Muscle of leg (tissue), 11 donors: Measurements from ENCODE around the gene DTYMK. TPM values are rescaled to one million over a fixed set of nuclear protein-coding genes. Genes with fewer than 3 reads are reported as not detected.
"Not testable (repeated sequence)": the region's sequence is repeated elsewhere in the genome, so short reads cannot be mapped to it uniquely, and the experiment has no call there.

Experiments
- DNase-seq: peaks from one replicate; pipeline ENCODE4 v3.0.0; 2013
- H3K27ac ChIP-seq: one replicate; pipeline ENCODE4 v1.5.1; 2013; ENCODE audit warnings: mild to moderate bottlenecking, low read length, control low read depth
- H3K27me3 ChIP-seq: one replicate; pipeline ENCODE4 v1.6.1; 2013; ENCODE audit warnings: low read length; ENCODE audit not compliant: control insufficient read depth, insufficient read depth
- H3K36me3 ChIP-seq: one replicate; pipeline ENCODE4 v1.6.1; 2013; ENCODE audit warnings: low read length; ENCODE audit not compliant: control insufficient read depth, insufficient read depth
- H3K4me1 ChIP-seq: one replicate; pipeline ENCODE4 v1.6.1; 2013; ENCODE audit warnings: low read length; ENCODE audit not compliant: control insufficient read depth, insufficient read depth
- H3K4me3 ChIP-seq: one replicate; pipeline ENCODE4 v1.5.1; 2013; ENCODE audit warnings: low read length, control low read depth
- H3K9me3 ChIP-seq: replicated peaks from 2 replicates; pipeline ENCODE4 v1.6.1; 2013; ENCODE audit warnings: low read depth, low read length; ENCODE audit not compliant: control insufficient read depth
- WGBS: methylation state at CpG from one replicate; pipeline ENCODE4 v1.1.5; 2013; ENCODE audit warnings: missing lambda C conversion rate; ENCODE audit not compliant: insufficient coverage; 5-methylcytosine and 5-hydroxymethylcytosine counted together
- polyA plus RNA-seq, 8 donors: library from polyadenylated mRNA; unstranded; fragments of 120-200 nt; gene quantifications; one replicate each; pipeline versions ENCODE4 v1.2.1 to v1.2.3, GENCODE V29; 2013; ENCODE audit warnings: inconsistent platforms in 1 of 8, low replicate concordance in 1 of 8; ENCODE audit not compliant: insufficient read length in 8 of 8, insufficient read depth in 1 of 8
- total RNA-seq: library from RNA; stranded (reverse); fragments of 120-200 nt; gene quantifications from one replicate; pipeline ENCODE4 v1.2.4, GENCODE V29; 2013

DTYMK gene
- total and polyA plus RNA-seq, 9 donors = 22.7 to 35.1 (median 28.5) TPM

- H3K4me1 ChIP-seq = no peaks in the 10 kb centered on the region
- H3K9me3 ChIP-seq = no peaks in the 10 kb centered on the region
- no peak overlapping the region for H3K27ac ChIP-seq
- WGBS = 78% methylated on average over 13 of the region's 23 CpGs
- no peak overlapping the region for H3K4me3 ChIP-seq
- peaks cover 59% of the 10 kb centered on the region for H3K36me3 ChIP-seq
- no peaks in the 10 kb centered on the region for H3K27me3 ChIP-seq
- DNase-seq = no peak
Observed at GRCh38 chr2:241665731-241666440, 20.7 kb downstream of the DTYMK start.

DNA sequence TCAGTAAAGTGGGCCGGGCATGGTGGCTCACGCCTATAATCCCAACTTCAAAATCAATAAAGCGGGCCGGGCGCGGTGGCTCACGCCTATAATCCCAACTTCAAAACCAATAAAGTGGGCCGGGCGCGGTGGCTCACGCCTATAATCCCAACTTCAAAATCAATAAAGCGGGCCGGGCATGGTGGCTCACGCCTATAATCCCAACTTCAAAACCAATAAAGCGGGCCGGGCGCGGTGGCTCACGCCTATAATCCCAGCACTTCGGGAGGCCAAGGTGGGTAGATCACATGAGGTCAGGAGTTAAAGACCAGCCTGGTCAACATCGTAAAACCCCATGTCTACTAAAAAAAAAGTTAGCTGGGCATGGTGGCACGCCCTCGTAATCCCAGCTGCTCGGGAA, 23.9 kb downstream of the DTYMK start:
- not testable (repeated sequence) for H3K27ac ChIP-seq, H3K4me1 ChIP-seq, H3K9me3 ChIP-seq, DNase-seq, H3K4me3 ChIP-seq, H3K27me3 ChIP-seq
- WGBS = 89% methylated on average over 16 of the region's 24 CpGs
- peaks cover 56% of the 10 kb centered on the region for H3K36me3 ChIP-seq

DNA sequence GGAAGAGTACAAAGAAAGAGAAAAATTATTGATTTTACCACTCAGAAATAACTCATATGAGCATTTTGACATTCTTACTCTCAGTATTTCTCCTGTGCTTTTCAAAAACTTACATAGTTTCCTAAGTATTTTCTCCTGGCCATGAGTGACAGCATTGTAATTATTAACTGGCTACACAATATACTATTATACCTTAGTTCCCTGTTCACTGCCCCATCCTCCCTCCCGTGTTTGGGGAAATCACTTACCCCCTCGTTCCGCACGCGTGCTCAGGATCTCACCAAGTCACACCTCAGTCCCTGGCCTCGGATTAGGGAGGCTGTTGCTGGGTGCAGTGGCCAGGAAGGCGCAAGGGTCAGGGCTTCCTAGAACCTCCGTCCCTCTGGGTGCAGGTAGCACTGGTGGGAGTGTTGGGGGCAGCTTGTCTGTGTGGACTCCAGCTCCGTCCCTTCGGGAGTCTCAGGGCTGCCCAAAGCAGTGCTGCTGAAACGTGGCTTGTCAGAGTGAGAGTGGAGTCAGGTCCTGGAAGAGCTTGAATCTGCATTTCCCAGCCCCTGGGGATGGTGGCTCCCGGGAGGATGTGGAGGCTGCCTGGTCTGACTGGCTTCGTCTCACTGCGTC, 25.9 kb downstream of the DTYMK start:
- no peaks in the 10 kb centered on the region for H3K27me3 ChIP-seq
- 94% methylated on average over 10 of the region's 14 CpGs for whole genome bisulfite sequencing

GRCh38 chr2:241659150-241659739, 27.4 kb downstream of the DTYMK start:
- Histone ChIP-seq H3K27ac (no peak overlapping the region), H3K4me3 (no peak overlapping the region), H3K9me3 (no peaks in the 10 kb centered on the region), H3K4me1 (no peaks in the 10 kb centered on the region), H3K27me3 (no peaks in the 10 kb centered on the region), H3K36me3 (peaks cover 70% of the 10 kb centered on the region)
- WGBS = 47% methylated on average over 26 of the region's 26 CpGs
- DNase-seq = peak; percentile 82

More for the DNA sequence above, 25.9 kb downstream of the DTYMK start:
- Histone ChIP-seq H3K9me3 (no peaks in the 10 kb centered on the region), H3K4me3 (no peak overlapping the region), H3K36me3 (peaks cover 56% of the 10 kb centered on the region), H3K27ac (no peak overlapping the region), H3K4me1 (no peaks in the 10 kb centered on the region)
- DNase-seq = no peak

GRCh38 chr2:241658296-241658695, 28.3 kb downstream of the DTYMK start:
- H3K4me1 ChIP-seq = no peaks in the 10 kb centered on the region
- no peak for DNase-seq
- no peaks in the 10 kb centered on the region for H3K27me3 ChIP-seq
- no peak overlapping the region for H3K4me3 ChIP-seq
- peaks cover 75% of the 10 kb centered on the region for H3K36me3 ChIP-seq
- no peaks in the 10 kb centered on the region for H3K9me3 ChIP-seq
- WGBS = 74% methylated on average over 3 of the region's 5 CpGs
- H3K27ac ChIP-seq = no peak overlapping the region

DNA sequence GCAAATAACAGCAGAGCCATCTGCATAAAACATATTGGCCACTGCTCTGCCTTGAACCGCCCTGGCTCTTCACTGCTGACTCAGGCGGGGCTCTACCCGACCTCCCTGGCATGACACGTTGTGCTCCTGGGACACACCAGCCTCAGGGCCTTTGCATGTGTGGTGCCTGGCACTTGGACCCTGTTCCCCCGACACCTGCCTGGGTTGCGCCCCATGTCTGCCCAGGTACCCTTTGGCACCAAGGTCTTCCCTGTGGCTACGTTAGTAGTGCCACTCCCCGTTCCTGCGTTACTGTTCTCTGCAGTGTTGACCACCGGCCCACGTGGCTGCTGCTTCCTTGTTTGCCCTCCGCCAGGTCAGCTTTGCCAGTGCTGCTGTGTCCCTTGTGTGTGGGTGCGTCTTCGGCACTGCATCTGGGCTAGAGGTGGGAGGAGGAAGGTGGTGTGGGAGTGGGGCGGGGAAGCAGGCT, 28.8 kb downstream of the DTYMK start:
- H3K9me3 ChIP-seq = no peaks in the 10 kb centered on the region

DNA sequence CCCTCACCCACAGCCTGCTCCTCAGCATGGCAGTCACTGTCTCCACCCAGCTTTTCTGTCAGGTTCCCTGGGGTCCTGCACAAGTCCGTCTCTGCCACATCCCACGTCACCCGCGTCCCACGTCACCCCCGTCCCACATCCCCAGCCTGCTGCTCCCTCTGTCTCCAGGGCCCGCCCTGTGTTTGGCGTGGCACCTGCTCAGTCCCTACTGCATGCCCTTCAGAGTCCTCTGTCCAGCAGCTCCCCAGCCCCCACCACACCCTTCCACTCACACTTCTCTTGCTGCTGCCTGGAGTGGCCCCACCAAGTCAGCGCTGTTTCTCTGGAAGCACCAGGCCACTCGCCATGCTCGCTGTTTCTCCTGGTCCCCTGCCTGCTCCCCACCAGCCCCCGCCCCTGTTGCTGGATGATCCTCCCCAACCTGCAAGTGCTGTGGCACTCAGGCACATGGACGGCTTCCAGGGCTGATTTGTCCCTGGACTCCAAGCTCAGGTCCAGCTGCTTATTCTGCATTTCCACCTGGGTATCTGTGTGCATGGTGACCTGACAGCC, 30.3 kb downstream of the DTYMK start:
- H3K9me3 ChIP-seq = no peaks in the 10 kb centered on the region
- DNase-seq = no peak
- WGBS = 91% methylated on average over 13 of the region's 13 CpGs
- no peaks in the 10 kb centered on the region for H3K27me3 ChIP-seq
- H3K4me3 ChIP-seq = no peak overlapping the region
- H3K36me3 ChIP-seq = peaks cover 81% of the 10 kb centered on the region
- H3K4me1 ChIP-seq = no peaks in the 10 kb centered on the region
- H3K27ac ChIP-seq = no peak overlapping the region

More for the DNA sequence above, 28.8 kb downstream of the DTYMK start:
- no peak for DNase-seq
- 93% methylated on average over 14 of the region's 15 CpGs for WGBS
- H3K27me3 ChIP-seq = no peaks in the 10 kb centered on the region
- H3K36me3 ChIP-seq = peaks cover 80% of the 10 kb centered on the region
- H3K27ac ChIP-seq = no peak overlapping the region
- H3K4me3 ChIP-seq = no peak overlapping the region
- H3K4me1 ChIP-seq = no peaks in the 10 kb centered on the region

DNA sequence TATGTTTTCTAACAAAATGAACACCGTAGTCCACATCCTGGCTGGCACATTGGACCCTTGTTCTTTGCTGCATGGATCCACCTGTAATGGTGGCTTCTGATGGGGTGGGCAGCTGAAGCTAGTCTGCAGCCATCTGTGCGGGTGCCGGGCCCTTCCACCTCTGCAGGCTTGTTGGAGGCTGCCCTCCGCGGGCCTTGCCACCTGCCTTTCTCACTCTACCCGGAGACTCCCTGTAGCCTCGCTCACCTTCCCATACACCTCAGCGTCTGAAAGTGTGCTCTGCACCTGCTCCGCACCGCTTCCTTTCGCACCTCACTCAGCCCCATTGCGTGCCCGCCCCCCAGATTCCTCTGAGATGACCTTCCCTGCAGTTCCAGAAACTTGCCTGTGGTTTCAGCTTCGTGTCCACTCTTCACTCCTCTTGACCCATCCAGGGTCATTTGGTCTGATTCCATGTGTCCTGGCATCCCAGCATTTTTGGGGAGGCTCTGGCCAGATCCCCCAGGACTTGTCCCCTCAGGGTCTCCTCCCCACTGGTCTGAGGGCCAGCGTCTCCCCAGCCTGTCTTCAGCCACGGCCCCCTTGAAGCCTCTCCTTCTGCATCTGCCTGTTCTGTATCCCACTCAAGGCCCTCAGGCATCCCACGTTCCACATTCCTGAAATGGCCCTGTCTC, 31.0 kb downstream of the DTYMK start:
- no peaks in the 10 kb centered on the region for H3K27me3 ChIP-seq
- no peaks in the 10 kb centered on the region for H3K9me3 ChIP-seq
- WGBS = 92% methylated on average over 16 of the region's 17 CpGs
- no peak for DNase-seq
- H3K36me3 ChIP-seq = peaks cover 76% of the 10 kb centered on the region
- H3K4me3 ChIP-seq = no peak overlapping the region
- no peak overlapping the region for H3K27ac ChIP-seq
- H3K4me1 ChIP-seq = no peaks in the 10 kb centered on the region

- Histone ChIP-seq H3K4me1 (no peaks in the 10 kb centered on the region), H3K27ac (no peak overlapping the region), H3K4me3 (no peak overlapping the region), H3K36me3 (peaks cover 67% of the 10 kb centered on the region), H3K9me3 (no peaks in the 10 kb centered on the region), H3K27me3 (no peaks in the 10 kb centered on the region)
- no peak for DNase-seq
- 91% methylated on average over 6 of the region's 12 CpGs for WGBS
Observed at GRCh38 chr2:241654551-241654950, 32.1 kb downstream of the DTYMK start.
